Liver (tissue), 3 donors: ENCODE data around the gene CTSS.

Source experiments
- EGR1 ChIP-seq, 2 donors: IDR thresholded peaks; 2 replicates each; pipeline ENCODE4 v1.6.1; 2016 to 2018; ENCODE audit warnings: antibody characterized with exemption in 2 of 2, low read depth in 2 of 2
- FOXA1 ChIP-seq: IDR thresholded peaks from 2 replicates; pipeline ENCODE4 v1.6.1; 2016; ENCODE audit warnings: antibody characterized with exemption
- GABPA ChIP-seq, 2 donors: IDR thresholded peaks in 1 of 2; conservative IDR thresholded peaks in 1 of 2; 2 replicates each; pipeline ENCODE4 v1.6.1; 2016; ENCODE audit warnings: antibody characterized with exemption in 2 of 2, mild to moderate bottlenecking in 1 of 2, moderate library complexity in 1 of 2
- HNF4A ChIP-seq, 2 donors: conservative IDR thresholded peaks; 2 replicates each; pipeline ENCODE4 v1.6.1; 2016; ENCODE audit warnings: antibody characterized with exemption in 2 of 2, mild to moderate bottlenecking in 2 of 2
- JUND ChIP-seq, 2 donors: IDR thresholded peaks; 2 replicates each; pipeline ENCODE4 v1.6.1; 2016; ENCODE audit warnings: antibody characterized with exemption in 2 of 2
- RXRA ChIP-seq, 2 donors: IDR thresholded peaks; 2 replicates each; pipeline ENCODE4 v1.6.1; 2017 to 2018; ENCODE audit warnings: antibody characterized with exemption in 2 of 2, mild to moderate bottlenecking in 1 of 2
- SP1 ChIP-seq: IDR thresholded peaks from 2 replicates; pipeline ENCODE4 v1.6.1; 2018; ENCODE audit warnings: antibody characterized with exemption, mild to moderate bottlenecking
- TAF1 ChIP-seq: conservative IDR thresholded peaks from 2 replicates; pipeline ENCODE4 v1.6.1; 2016; ENCODE audit warnings: antibody characterized with exemption, mild to moderate bottlenecking
- YY1 ChIP-seq: IDR thresholded peaks from 2 replicates; pipeline ENCODE4 v1.6.1; 2016; ENCODE audit warnings: antibody characterized with exemption, mild to moderate bottlenecking
- TF ChIP-seq, protein P1 (sequence below): fragments of 150-350 bp; IDR thresholded peaks from 2 replicates; pipeline ENCODE4 v1.5.1; 2017; ENCODE audit warnings: improper control_type of control experiment, low read depth, low read length; ENCODE audit not compliant: missing input control
- TF ChIP-seq, protein P2 (sequence below): IDR thresholded peaks from 2 replicates; pipeline ENCODE4 v1.6.1; 2016; ENCODE audit warnings: antibody characterized with exemption, mild to moderate bottlenecking
- TF ChIP-seq, protein P3 (sequence below): IDR thresholded peaks from 2 replicates; pipeline ENCODE4 v1.6.1; 2016; ENCODE audit warnings: antibody characterized with exemption
- TF ChIP-seq, protein P4 (sequence below): IDR thresholded peaks from 2 replicates; pipeline ENCODE4 v1.6.1; 2016; ENCODE audit warnings: antibody characterized with exemption
- TF ChIP-seq, protein P5 (sequence below): IDR thresholded peaks from 2 replicates; pipeline ENCODE4 v1.6.1; 2016; ENCODE audit warnings: antibody characterized with exemption
- donor health status: healthy.
- donor health status: healthy.

DNA sequence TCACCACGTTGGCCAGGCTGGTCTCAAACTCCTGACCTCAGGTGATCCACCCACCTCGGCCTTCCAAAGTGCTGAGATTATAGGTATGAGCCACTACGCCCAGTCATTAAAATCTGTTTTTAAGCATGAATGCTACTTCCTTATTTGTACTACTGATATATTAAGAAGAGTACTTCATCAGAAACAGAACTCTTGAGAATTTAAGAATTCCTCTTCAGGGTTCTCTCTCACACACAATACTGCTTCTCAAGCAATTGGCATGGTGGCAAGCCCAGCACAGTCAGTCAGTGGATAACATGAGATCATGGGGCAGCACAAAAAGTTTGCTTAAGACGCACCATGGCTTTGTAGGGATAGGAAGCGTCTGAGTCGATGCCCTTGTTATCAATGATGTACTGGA lies 14.1 kb downstream of the CTSS start:
- TF ChIP-seq, protein P1, sequence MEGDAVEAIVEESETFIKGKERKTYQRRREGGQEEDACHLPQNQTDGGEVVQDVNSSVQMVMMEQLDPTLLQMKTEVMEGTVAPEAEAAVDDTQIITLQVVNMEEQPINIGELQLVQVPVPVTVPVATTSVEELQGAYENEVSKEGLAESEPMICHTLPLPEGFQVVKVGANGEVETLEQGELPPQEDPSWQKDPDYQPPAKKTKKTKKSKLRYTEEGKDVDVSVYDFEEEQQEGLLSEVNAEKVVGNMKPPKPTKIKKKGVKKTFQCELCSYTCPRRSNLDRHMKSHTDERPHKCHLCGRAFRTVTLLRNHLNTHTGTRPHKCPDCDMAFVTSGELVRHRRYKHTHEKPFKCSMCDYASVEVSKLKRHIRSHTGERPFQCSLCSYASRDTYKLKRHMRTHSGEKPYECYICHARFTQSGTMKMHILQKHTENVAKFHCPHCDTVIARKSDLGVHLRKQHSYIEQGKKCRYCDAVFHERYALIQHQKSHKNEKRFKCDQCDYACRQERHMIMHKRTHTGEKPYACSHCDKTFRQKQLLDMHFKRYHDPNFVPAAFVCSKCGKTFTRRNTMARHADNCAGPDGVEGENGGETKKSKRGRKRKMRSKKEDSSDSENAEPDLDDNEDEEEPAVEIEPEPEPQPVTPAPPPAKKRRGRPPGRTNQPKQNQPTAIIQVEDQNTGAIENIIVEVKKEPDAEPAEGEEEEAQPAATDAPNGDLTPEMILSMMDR = no peak
- no peak for TF ChIP-seq FOXA1
- no peak for TF ChIP-seq TAF1
- no peak for TF ChIP-seq SP1
- TF ChIP-seq, protein P2, sequence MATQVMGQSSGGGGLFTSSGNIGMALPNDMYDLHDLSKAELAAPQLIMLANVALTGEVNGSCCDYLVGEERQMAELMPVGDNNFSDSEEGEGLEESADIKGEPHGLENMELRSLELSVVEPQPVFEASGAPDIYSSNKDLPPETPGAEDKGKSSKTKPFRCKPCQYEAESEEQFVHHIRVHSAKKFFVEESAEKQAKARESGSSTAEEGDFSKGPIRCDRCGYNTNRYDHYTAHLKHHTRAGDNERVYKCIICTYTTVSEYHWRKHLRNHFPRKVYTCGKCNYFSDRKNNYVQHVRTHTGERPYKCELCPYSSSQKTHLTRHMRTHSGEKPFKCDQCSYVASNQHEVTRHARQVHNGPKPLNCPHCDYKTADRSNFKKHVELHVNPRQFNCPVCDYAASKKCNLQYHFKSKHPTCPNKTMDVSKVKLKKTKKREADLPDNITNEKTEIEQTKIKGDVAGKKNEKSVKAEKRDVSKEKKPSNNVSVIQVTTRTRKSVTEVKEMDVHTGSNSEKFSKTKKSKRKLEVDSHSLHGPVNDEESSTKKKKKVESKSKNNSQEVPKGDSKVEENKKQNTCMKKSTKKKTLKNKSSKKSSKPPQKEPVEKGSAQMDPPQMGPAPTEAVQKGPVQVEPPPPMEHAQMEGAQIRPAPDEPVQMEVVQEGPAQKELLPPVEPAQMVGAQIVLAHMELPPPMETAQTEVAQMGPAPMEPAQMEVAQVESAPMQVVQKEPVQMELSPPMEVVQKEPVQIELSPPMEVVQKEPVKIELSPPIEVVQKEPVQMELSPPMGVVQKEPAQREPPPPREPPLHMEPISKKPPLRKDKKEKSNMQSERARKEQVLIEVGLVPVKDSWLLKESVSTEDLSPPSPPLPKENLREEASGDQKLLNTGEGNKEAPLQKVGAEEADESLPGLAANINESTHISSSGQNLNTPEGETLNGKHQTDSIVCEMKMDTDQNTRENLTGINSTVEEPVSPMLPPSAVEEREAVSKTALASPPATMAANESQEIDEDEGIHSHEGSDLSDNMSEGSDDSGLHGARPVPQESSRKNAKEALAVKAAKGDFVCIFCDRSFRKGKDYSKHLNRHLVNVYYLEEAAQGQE = no peak
- TF ChIP-seq, protein P3, sequence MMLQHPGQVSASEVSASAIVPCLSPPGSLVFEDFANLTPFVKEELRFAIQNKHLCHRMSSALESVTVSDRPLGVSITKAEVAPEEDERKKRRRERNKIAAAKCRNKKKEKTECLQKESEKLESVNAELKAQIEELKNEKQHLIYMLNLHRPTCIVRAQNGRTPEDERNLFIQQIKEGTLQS = no peak
- TF ChIP-seq HNF4A (conservative IDR thresholded peaks at IDR 0.05) = no peak
- TF ChIP-seq, protein P4, sequence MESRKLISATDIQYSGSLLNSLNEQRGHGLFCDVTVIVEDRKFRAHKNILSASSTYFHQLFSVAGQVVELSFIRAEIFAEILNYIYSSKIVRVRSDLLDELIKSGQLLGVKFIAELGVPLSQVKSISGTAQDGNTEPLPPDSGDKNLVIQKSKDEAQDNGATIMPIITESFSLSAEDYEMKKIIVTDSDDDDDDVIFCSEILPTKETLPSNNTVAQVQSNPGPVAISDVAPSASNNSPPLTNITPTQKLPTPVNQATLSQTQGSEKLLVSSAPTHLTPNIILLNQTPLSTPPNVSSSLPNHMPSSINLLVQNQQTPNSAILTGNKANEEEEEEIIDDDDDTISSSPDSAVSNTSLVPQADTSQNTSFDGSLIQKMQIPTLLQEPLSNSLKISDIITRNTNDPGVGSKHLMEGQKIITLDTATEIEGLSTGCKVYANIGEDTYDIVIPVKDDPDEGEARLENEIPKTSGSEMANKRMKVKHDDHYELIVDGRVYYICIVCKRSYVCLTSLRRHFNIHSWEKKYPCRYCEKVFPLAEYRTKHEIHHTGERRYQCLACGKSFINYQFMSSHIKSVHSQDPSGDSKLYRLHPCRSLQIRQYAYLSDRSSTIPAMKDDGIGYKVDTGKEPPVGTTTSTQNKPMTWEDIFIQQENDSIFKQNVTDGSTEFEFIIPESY = no peak
- TF ChIP-seq, protein P5, sequence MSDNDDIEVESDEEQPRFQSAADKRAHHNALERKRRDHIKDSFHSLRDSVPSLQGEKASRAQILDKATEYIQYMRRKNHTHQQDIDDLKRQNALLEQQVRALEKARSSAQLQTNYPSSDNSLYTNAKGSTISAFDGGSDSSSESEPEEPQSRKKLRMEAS = no peak
- no peak for TF ChIP-seq YY1
- TF ChIP-seq GABPA (IDR thresholded peaks at IDR 0.05 in 1 of 2, conservative IDR thresholded peaks at IDR 0.05 in 1 of 2) = no peak
- TF ChIP-seq RXRA (IDR thresholded peaks at IDR 0.05) = no peak
- TF ChIP-seq JUND (IDR thresholded peaks at IDR 0.05) = no peak
- no peak for TF ChIP-seq EGR1 (IDR thresholded peaks at IDR 0.05; ENCODE audit: low read depth in 2 of 2)
